ENCODE results near the gene PRKRA.
"Not testable (repeated sequence)": the region's sequence is repeated elsewhere in the genome, so short reads cannot be mapped to it uniquely, and the experiment has no call there.

Gene PRKRA

GRCh38 chr2:178457390-178457886 is 6.5 kb upstream of the PRKRA start:
- no peak for DNase-seq (ENCODE audit: low spot score)

- DNase-seq (ENCODE audit: low spot score) = no peak
These were observed 5.0 kb upstream of the PRKRA start for GRCh38 chr2:178455947-178456346.

DNA sequence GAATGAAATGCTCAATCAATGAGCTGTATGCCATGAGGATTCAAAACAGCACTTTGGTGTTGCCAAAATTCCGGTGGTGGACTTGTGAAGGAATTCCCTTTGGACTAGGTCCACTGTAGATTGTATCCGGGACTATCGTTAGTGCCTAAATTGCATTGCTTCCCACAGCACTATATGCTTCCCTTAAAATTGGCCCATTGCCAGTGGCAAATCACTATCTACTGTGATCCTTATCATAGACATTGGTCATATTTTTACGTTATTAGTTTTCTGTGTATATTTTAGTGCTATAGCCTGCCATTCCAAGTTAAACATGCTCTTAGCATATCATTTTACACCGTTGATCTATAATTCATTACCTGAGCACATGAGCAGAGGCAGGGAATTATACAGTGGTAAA is 1.9 kb upstream of the PRKRA start:
- no peak for DNase-seq (ENCODE audit: low spot score)

DNA sequence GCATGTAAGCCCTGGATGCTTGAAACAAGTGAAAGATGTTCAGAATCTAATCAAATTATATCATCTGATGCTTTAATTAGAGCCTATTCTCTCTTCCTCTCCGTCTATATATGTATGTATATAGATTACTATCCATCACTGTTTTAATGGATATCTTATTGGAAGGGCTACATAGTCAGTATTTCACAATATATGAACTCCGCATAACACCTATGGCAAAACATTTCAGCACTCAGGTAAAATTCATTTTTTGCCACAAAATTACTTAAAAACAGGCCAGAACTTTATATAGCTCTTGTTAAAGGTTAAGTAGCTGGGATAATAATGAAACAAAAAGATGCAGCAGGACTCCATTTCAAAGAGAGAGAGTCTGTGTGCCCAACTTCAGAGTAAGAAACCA is 1.4 kb upstream of the PRKRA start:
- no peak for DNase-seq (ENCODE audit: low spot score)

DNA sequence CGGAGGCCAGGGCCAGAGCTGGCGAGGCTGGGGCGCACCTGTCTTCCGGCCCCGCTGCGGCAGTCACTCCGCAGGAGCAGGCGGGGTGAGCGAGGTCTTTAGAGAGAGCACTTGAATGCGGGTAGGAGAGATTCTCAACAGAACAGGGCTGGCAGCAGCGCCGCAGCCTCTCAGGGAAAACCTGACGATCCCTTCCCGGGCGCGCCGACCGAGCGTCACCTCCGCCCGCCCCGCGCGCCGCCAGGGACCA is 526 bp downstream of the PRKRA start:
- no peak for DNase-seq (ENCODE audit: low spot score)

DNA sequence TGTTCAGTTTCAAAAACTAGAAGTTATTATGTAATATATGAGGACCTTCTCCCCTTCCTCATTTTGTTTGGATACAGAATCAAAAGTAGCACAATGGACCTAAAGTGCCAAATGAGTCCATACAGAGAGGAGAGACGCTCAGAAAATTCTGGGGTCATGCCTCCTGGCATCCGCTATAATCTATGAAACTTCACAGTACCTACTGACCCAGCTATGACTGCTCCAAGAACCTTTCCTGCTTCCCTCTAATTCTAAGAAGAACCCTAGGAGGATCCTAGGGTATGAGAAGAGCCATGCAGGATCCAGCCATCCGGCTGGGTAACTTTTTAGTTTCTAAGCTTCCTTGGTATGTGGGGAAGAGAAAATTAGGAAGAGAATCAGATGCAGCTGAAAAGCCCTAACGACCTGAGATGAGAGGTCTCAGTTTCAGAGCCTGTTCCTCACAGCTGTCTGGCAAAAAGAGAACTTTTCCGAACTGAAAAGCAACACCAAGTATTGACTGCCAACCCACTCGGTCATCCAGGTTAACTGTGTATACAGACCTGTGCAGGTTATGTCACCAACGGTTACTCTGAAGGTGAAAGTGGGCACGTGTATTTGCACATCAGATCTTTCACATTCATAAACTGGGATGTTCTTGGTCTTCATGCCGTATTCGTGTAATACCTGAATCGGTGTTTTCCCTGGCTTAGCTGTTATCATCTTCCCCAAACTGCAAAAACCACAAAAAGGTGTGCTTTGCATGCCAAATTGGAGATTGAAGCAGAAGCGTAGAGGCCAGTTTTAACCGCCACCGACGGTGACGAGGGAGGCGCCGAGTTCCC is 1.1 kb downstream of the PRKRA start:
- no peak for DNase-seq (ENCODE audit: low spot score)

DNA sequence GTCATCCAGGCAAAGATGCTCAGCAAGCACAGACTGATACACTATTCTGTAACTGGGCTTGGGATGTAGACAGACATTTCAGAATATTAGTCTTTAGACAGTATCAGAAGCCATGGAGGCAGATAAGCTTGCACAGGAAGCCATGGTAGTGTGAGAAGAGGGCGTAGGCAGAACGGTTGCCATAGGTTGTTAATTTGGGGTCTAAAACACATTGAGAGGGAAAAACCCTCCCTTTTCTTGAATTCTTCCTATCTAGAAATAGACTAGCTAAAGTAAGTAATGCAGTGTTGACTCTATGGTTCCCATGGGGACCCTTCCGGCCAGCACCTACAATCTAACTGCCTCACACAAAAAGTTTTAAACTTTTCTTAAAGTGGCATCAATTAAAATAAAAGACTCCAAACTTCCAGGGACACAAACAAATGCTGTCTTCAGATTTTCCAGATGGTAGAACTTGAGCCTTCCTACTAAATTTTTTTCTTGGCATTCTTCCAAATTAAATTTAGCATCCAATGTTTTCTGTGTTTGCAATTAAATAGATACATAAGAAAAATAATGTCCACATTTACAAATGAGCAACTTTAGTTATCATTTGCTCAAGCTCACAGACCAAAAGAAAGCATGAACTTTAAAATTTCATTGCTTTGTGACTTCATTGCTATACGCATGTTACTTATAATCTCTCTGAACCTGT is 1.9 kb downstream of the PRKRA start:
- DNase-seq (ENCODE audit: low spot score) = no peak

- DNase-seq (ENCODE audit: low spot score) = no peak
These were observed 9.5 kb downstream of the PRKRA start for GRCh38 chr2:178441426-178441825.

DNA sequence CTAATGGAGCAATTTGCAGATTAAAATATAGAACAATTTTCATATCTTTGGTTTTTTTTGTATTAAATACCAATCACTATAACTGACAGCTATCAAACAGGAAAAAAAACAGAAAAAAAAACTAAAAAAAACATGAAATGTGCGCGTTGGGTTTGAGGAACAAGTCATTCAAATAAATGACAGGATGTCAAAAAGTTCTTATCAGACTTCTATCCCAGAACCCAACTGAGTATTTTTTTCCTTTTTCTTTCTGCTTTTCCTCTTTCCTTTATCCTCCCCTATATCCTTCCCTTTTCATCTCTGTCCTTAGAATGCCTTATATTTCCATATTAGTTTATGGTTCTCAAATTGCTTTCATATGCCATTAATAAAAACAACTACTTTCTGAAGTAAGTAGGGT is 14.3 kb downstream of the PRKRA start:
- no peak for DNase-seq (ENCODE audit: low spot score)

DNA sequence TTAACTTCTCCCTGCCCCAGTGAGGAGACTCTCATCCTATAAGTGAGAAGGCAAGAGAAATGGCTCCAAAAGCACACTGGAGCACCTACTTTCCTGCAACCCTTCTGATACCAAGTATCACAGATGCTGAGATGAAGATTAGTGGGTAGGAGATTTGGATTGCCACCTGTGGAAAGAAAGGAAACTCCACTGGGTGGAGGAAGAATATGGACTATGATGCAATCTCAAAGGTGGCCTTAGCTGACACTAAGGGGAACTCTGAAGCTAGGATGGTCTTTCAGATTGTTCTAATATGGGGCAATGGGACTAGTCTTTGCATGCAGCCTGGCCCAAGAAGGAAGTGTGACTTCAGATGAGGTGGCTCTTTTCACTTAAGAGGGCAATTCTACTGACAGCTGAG is 21.6 kb downstream of the PRKRA start:
- no peak for DNase-seq (ENCODE audit: low spot score)

GRCh38 chr2:178428396-178428806 is 22.6 kb downstream of the PRKRA start:
- no peak for DNase-seq (ENCODE audit: low spot score)

DNA sequence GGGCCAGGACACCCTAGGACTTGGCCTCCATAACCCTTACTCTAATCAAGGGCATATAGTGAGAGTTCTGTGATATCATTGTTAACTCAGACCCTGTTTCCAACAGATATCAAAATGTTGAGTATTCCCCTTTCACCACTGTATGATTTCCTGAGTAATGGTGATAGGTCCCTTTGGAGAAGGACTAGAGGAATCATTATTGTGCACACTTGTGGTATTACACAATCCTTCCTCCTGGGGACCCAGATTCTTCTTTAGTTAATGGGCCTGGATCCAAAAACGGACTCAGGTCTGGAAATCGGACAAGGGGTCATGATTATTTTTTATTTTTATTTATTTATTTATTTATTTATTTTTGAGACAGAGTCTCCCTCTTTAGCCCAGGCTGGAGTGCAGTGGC is 23.5 kb downstream of the PRKRA start:
- no peak for DNase-seq (ENCODE audit: low spot score)

DNA sequence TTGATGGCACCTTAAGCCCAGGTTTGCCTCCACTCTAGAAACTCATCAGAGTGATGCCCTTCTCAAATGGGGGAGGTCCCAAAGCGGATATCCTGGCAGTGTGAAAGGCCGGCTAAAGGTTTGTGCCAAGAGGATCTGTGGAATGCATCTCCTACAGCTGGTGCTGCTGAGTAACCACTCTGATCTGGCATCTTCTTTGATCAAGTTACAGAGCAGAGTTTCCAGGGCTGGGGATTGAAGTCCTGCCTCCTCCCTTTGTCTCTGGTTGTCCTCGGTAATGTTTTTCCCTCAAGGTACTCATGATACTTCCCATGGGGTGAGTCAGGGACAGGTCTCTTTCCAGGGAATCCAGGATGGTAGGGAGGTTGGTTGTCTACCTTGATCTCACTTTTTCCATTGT is 24.6 kb downstream of the PRKRA start:
- DNase-seq (ENCODE audit: low spot score) = no peak

DNA sequence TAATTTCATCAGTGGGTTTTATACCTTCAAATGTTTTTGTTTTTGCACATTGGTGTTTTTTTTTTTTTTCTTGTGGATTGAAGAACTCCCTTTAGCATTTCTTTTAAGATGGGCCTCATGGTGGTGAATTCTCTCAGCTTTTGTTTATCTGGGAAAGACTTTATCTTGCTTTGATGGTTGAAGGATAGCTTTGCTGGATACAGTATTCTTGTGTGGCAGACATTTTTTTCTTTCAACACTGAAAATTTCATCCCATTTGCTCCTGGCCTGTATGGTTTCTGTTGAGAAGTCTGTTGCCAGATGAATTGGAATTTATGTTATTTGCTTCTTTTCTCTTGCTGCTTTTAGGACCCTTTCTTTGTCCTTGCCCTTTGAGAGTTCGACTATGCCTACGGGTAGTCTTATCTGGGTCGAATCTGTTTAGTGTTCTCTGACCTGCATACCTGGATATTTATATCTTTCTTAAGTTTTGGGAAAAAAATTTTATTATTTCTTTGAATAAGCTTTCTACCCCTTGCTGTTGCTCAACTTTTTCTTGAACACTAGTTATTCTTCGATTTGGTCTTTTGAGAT is 25.6 kb downstream of the PRKRA start:
- no peak for DNase-seq (ENCODE audit: low spot score)

DNA sequence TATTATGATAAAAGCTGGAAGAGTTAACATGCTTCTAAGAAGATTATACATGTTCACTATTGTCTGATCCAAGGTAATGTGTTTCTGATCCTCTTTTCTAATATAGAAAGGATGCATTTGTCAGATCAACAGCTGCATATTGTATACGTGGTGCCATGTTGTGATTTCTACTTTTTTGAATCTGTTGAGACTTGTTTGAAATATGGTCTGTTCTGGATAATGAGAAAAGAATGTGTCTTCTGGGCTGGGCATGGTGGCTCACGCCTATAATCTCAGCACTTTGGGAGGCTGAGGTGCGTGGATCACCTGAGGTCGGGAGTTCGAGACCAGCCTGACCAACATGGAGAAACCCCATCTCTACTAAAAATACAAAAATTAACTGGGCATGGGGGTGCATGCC is 27.2 kb downstream of the PRKRA start:
- not testable (repeated sequence) for DNase-seq (ENCODE audit: low spot score)

DNA sequence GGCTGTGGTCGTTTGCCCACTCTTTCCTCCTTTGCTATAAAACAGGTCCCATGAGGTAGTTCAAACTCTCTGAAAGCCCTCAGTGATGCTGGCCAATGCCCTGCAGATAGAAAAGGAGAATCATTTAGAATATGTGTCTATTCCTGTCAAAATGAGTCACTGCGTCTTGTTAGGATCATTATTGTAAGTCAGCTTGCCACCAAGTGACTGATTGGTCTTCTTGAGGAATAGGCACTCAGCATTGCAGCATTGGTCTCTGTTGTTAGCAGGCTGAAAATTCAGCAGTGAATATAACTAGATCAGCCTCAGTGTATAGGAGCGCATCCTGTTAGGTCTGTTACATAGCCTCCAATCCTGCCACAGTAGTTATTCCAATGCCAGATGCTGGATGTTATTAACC is 28.9 kb downstream of the PRKRA start:
- no peak for DNase-seq (ENCODE audit: low spot score)

DNA sequence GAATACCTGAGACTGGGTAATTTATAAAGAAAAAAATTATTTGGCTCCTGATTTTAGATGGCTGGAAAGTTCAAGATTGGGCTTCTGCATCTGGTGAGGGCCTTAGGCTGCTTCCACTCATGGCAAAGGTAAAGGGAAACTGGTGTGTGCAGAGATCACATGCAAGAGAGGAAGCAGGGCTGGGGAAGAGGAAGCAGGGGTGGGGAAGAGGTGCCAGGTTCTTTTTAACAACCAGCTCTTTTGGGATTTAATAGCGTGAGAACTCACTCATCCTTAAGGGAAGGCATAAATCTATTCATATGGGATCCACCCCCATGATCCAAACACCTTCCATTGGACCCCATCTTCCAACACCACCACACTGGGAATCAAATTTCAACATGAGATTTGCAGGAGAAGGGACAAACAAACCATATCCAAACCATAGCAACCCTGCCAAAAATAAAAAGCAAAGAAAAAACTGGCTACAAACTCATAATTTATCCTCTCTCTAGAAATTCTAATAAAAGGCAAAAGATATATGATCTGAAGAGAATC is 30.4 kb downstream of the PRKRA start:
- no peak for DNase-seq (ENCODE audit: low spot score)

DNA sequence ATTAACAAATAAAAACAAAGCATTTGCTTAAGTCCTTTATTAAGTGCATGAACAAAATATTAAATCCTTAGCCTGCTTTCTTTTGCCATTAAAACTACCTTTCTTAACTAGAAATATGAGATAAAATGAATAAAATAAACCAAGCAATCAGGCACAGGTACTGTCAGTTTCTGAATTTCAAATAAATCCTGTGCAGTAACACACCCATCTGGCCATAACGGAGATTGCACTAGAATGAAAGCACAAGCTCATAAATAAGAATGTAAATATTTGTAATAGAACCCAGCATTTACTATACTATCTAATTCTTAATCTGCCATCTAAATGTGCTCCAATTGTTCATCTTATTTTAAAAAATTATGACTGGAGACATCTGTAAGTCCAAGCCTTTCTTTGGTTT is 31.9 kb downstream of the PRKRA start:
- DNase-seq (ENCODE audit: low spot score) = no peak

- DNase-seq (ENCODE audit: low spot score) = no peak
These were observed 32.5 kb downstream of the PRKRA start for GRCh38 chr2:178418426-178418825.

DNA sequence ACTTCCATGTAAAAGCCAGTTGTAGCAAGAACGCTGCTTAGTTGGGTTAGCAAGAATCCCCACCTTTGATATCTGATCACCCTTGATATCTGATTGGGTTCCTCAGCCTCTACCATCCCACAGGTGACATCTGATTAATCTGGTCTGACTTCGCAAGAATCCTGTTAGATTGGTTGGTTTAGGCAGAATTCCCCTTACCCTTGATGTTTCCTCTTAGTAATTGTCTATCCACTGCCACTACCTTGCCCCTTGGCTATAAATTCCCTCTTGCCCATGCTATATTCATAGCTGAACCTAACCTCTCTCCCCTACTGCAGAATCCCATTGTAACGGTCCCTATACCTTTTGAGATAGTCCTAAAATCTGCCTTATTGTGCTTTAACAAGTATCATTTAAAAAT is 33.1 kb downstream of the PRKRA start:
- DNase-seq (ENCODE audit: low spot score) = no peak

- no peak for DNase-seq (ENCODE audit: low spot score)
These were observed 35.0 kb downstream of the PRKRA start for GRCh38 chr2:178415979-178416378.

DNA sequence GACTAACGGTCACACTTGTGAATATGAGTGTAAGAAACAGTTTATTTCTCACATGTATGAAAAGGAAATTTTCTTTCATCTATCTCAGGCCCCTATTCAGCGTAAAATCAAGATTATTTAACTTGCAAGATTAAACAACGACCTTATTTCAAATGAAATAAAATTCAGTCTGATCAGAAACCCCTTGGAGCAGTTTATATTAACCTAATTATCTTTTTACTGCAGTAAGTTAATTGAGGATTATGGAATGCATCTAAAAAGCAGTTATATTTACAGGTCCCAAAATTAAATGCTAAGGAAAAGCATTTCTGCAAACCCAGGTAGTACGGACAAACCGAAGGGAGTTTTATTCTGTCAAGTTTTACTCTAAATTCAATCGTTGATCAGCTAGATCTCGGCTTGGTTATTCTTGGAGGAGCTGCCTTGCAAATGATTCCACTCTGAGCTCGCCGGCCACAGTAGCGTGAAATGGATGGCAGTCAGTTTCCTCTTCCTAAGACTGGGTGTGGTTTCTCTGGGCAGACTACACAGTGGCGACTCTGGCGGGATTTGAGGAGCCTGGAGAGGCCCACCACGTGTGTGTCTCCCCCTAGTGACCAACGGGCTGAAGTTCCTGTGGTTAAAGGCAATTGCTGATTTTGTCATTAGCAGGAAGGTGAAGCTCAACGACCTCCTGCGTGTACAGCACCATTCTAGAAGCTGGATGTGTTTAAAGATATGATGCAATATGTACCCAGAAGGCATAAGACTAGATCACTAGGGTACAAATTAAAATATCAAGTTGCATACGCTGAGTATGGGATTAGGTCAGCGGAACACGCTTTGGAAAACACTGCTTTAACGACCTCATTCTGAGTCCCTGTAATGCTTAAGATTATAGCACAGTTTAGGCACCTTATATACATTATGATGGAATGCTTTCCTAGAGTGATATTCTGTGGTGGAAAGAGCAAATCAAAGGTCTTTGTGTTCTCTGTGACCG is 36.4 kb downstream of the PRKRA start:
- peak; percentile 88 for DNase-seq (ENCODE audit: low spot score)
